SU-DHL-6 (cell line): ENCODE data around the gene PRORP.

ENCODE experiments used
- H2AFZ ChIP-seq: fragments of 200-600 bp; sonication (generic); 2 replicates; pipeline ENCODE4 v1.6.1; 2014; ENCODE audit warnings: low read depth, mild to moderate bottlenecking, moderate library complexity, mixed read lengths, antibody characterized with exemption, low read length; ENCODE audit not compliant: severe bottlenecking
- H3F3A ChIP-seq: fragments of 200-600 bp; shearing (Covaris generic); 2 replicates; pipeline ENCODE4 v1.6.0; 2016; ENCODE audit warnings: antibody characterized with exemption, mild to moderate bottlenecking; ENCODE audit not compliant: insufficient read depth
- H3K27ac ChIP-seq: fragments of 200-600 bp; sonication (generic); 2 replicates; pipeline ENCODE4 v1.5.1; 2016; ENCODE audit warnings: low read depth, mild to moderate bottlenecking, low read length, moderate library complexity, mixed read lengths
- H3K27me3 ChIP-seq: fragments of 200-600 bp; sonication (generic), shearing (Covaris generic); 2 replicates; pipeline ENCODE4 v1.6.0; 2014; ENCODE audit warnings: mild to moderate bottlenecking, low read length
- H3K36me3 ChIP-seq: fragments of 200-600 bp; sonication (generic); 2 replicates; pipeline ENCODE4 v1.6.1; 2014; ENCODE audit warnings: mild to moderate bottlenecking, low read length, mixed read lengths
- H3K4me2 ChIP-seq: fragments of 300-600, 200-600 bp; shearing (Covaris generic), sonication (generic); 2 replicates; pipeline ENCODE4 v1.6.0; 2014; ENCODE audit warnings: low read length, low read depth, mild to moderate bottlenecking; ENCODE audit not compliant: poor library complexity, severe bottlenecking
- H3K4me3 ChIP-seq: fragments of 200-600 bp; sonication (generic); 2 replicates; pipeline ENCODE4 v1.5.1; 2014; ENCODE audit warnings: antibody characterized with exemption, low read length, mild to moderate bottlenecking, mixed read lengths; ENCODE audit not compliant: insufficient read depth, poor library complexity, severe bottlenecking
- H3K79me2 ChIP-seq: fragments of 200-600 bp; sonication (generic); 2 replicates; pipeline ENCODE4 v1.6.1; 2014; ENCODE audit warnings: mild to moderate bottlenecking, low read length, moderate library complexity; ENCODE audit not compliant: insufficient read depth
- H3K9ac ChIP-seq: fragments of 200-600 bp; sonication (generic); 2 replicates; pipeline ENCODE4 v1.7.0; 2014; ENCODE audit warnings: mild to moderate bottlenecking, low read length
- H3K9me2 ChIP-seq: fragments of 200-600 bp; sonication (generic); replicated peaks from 2 replicates; pipeline ENCODE4 v1.6.1; 2014; ENCODE audit warnings: low read length; ENCODE audit not compliant: insufficient read depth
- H3K9me3 ChIP-seq: fragments of 200-600 bp; sonication (generic); 2 replicates; pipeline ENCODE4 v1.6.1; 2014; ENCODE audit warnings: low read length, mixed read lengths; ENCODE audit not compliant: insufficient read depth
- H4K20me1 ChIP-seq: fragments of 200-600 bp; sonication (generic); 2 replicates; pipeline ENCODE4 v1.6.1; 2014; ENCODE audit warnings: low read depth, mild to moderate bottlenecking, antibody characterized with exemption, low read length, moderate library complexity, mixed read lengths
- EZH2phosphoT487 ChIP-seq: fragments of 200-600 bp; sonication (generic), shearing (Covaris generic); conservative IDR thresholded peaks from 2 replicates; pipeline ENCODE4 v1.6.1; 2018; ENCODE audit warnings: mild to moderate bottlenecking, antibody characterized with exemption, low read length, moderate library complexity, mixed read lengths
- TF ChIP-seq, protein P1 (sequence below): fragments of 200-600 bp; sonication (generic); IDR thresholded peaks from one replicate; pipeline ENCODE4 v1.5.1; 2017; ENCODE audit warnings: antibody characterized with exemption, mild to moderate bottlenecking, low read length, moderate library complexity; ENCODE audit not compliant: insufficient read depth, poor library complexity, severe bottlenecking

The PRORP gene

GRCh38 chr14:35161231-35161630 lies 38.9 kb downstream of the PRORP start:
- H3K9ac ChIP-seq = no peak overlapping the region
- no peaks in the 10 kb centered on the region for H4K20me1 ChIP-seq
- no peak overlapping the region for H3K27ac ChIP-seq
- H3K27me3 ChIP-seq = no peaks in the 10 kb centered on the region
- no peaks in the 10 kb centered on the region for H3K36me3 ChIP-seq
- H3K4me2 ChIP-seq = no peak overlapping the region
- no peak overlapping the region for H2AFZ ChIP-seq
- H3K9me3 ChIP-seq = no peaks in the 10 kb centered on the region
- no peaks in the 10 kb centered on the region for H3K9me2 ChIP-seq
- H3F3A ChIP-seq = 0 out of 2 replicates have a peak, but pooled peaks cover under 1% of the 10 kb centered on the region
- TF ChIP-seq, protein P1, sequence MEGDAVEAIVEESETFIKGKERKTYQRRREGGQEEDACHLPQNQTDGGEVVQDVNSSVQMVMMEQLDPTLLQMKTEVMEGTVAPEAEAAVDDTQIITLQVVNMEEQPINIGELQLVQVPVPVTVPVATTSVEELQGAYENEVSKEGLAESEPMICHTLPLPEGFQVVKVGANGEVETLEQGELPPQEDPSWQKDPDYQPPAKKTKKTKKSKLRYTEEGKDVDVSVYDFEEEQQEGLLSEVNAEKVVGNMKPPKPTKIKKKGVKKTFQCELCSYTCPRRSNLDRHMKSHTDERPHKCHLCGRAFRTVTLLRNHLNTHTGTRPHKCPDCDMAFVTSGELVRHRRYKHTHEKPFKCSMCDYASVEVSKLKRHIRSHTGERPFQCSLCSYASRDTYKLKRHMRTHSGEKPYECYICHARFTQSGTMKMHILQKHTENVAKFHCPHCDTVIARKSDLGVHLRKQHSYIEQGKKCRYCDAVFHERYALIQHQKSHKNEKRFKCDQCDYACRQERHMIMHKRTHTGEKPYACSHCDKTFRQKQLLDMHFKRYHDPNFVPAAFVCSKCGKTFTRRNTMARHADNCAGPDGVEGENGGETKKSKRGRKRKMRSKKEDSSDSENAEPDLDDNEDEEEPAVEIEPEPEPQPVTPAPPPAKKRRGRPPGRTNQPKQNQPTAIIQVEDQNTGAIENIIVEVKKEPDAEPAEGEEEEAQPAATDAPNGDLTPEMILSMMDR = no peak
- TF ChIP-seq EZH2phosphoT487 = no peak
- no peak overlapping the region for H3K4me3 ChIP-seq
- peaks cover 22% of the 10 kb centered on the region for H3K79me2 ChIP-seq

- Histone ChIP-seq H3K27me3 (no peaks in the 10 kb centered on the region), H3F3A (no peaks in the 10 kb centered on the region), H4K20me1 (no peaks in the 10 kb centered on the region), H3K4me2 (no peak overlapping the region), H3K9ac (no peak overlapping the region), H3K9me3 (no peaks in the 10 kb centered on the region), H2AFZ (no peak overlapping the region), H3K79me2 (peaks cover 18% of the 10 kb centered on the region), H3K27ac (no peak overlapping the region), H3K4me3 (no peak overlapping the region), H3K36me3 (no peaks in the 10 kb centered on the region; the same call in 1 of the 2 replicates), H3K9me2 (no peaks in the 10 kb centered on the region)
- TF ChIP-seq EZH2phosphoT487 = no peak
These were observed 41.0 kb downstream of the PRORP start for GRCh38 chr14:35163384-35163783.

- Histone ChIP-seq H2AFZ (no peak overlapping the region), H3F3A (no peaks in the 10 kb centered on the region), H3K9me3 (no peaks in the 10 kb centered on the region), H3K9ac (no peak overlapping the region), H3K9me2 (no peaks in the 10 kb centered on the region), H3K27me3 (no peaks in the 10 kb centered on the region), H3K36me3 (peaks cover 6% of the 10 kb centered on the region; the same call in 1 of the 2 replicates), H3K79me2 (peaks cover 18% of the 10 kb centered on the region), H4K20me1 (no peaks in the 10 kb centered on the region), H3K4me2 (no peak overlapping the region), H3K27ac (no peak overlapping the region), H3K4me3 (no peak overlapping the region)
- TF ChIP-seq, protein P1 = no peak
- TF ChIP-seq EZH2phosphoT487 = no peak
These were observed 42.5 kb downstream of the PRORP start for GRCh38 chr14:35164849-35165248.

GRCh38 chr14:35167496-35167895 lies 45.1 kb downstream of the PRORP start:
- Histone ChIP-seq H3K9ac (no peak overlapping the region), H4K20me1 (no peaks in the 10 kb centered on the region), H2AFZ (no peak overlapping the region), H3K79me2 (peaks cover 18% of the 10 kb centered on the region), H3K9me3 (no peaks in the 10 kb centered on the region), H3K36me3 (peaks cover 10% of the 10 kb centered on the region; the same call in 1 of the 2 replicates), H3K27me3 (no peaks in the 10 kb centered on the region), H3K4me2 (no peak overlapping the region), H3K27ac (no peak overlapping the region), H3K9me2 (no peaks in the 10 kb centered on the region), H3F3A (0 out of 2 replicates have a peak, but pooled peaks cover 2% of the 10 kb centered on the region), H3K4me3 (no peak overlapping the region)
- TF ChIP-seq, protein P1 = no peak
- no peak for TF ChIP-seq EZH2phosphoT487
